A549 (cell line): ENCODE results near the gene RANBP17. TPM values are rescaled to one million over a fixed set of nuclear protein-coding genes. Genes with fewer than 3 reads are reported as not detected.
"Not testable (repeated sequence)": the region's sequence is repeated elsewhere in the genome, so short reads cannot be mapped to it uniquely, and the experiment has no call there.

Experiments used
- ATAC-seq, 2 experiments: fragments of 200-7000 bp in 1 of 2; fragments of >200 bp in 1 of 2; cut with Nextera tagmentation in 1 of 2; cut with Tn5 transposase in 1 of 2; 3 replicates each; pipeline versions ENCODE4 v1.8.0 to v1.9.1; 2018 to 2020; ENCODE audit warnings: mild to moderate bottlenecking in 1 of 2, moderate library complexity in 1 of 2
- CTCF ChIA-PET: fragments of 300-600 bp; sonication (Branson Sonifier 250); formaldehyde crosslinking; extraction: SDS; loops from one replicate; lab custom pipeline; 2021; ENCODE audit warnings: antibody characterized with exemption, inconsistent platforms; lab: Yijun Ruan, JAX
- POLR2A ChIA-PET: fragments of 350-600 bp; formaldehyde crosslinking; extraction: SDS; loops from one replicate; lab custom pipeline; 2021; ENCODE audit warnings: antibody characterized with exemption, inconsistent platforms; lab: Yijun Ruan, JAX
- DNase-seq, 2 experiments: peaks; one replicate each; pipeline versions ENCODE4 v3.0.0 to v3.0.0-alpha.2; 2011 to 2016; ENCODE audit warnings: low read depth in 1 of 2, low spot score in 1 of 2
- FAIRE-seq: peaks from 2 replicates; lab custom pipeline; 2011; peaks lifted over from hg19 to GRCh38; lab: Jason Lieb, UNC
- H3K27ac ChIP-seq, 2 experiments: fragments of >200 bp; sonication (Bioruptor Twin); formaldehyde crosslinking; 3 replicates each; pipeline ENCODE4 v1.5.1; 2016 to 2017
- H3K4me1 ChIP-seq: fragments of >200 bp; sonication (Bioruptor Twin); formaldehyde crosslinking; 3 replicates; pipeline ENCODE4 v1.6.1; 2016
- H3K4me2 ChIP-seq: fragments of >200 bp; sonication (Bioruptor Twin); formaldehyde crosslinking; 3 replicates; pipeline ENCODE4 v1.6.1; 2016
- H3K4me3 ChIP-seq: fragments of >200 bp; sonication (Bioruptor Twin); formaldehyde crosslinking; 3 replicates; pipeline ENCODE4 v1.5.1; 2016
- H3K9me3 ChIP-seq: fragments of >200 bp; sonication (Bioruptor Twin); formaldehyde crosslinking; 3 replicates; pipeline ENCODE4 v1.6.1; 2016
- CBX2 ChIP-seq: fragments of 200-600 bp; sonication (generic); IDR thresholded peaks from 2 replicates; pipeline ENCODE4 v1.6.1; 2016; ENCODE audit warnings: low read depth, mild to moderate bottlenecking, borderline replicate concordance
- CHD4 ChIP-seq: fragments of 200-600 bp; sonication (generic); IDR thresholded peaks from 2 replicates; pipeline ENCODE4 v1.6.1; 2016; ENCODE audit warnings: antibody characterized with exemption, mild to moderate bottlenecking, borderline replicate concordance
- ESRRA ChIP-seq: fragments of 150-350 bp; IDR thresholded peaks from 2 replicates; pipeline ENCODE4 v1.6.1; 2014; ENCODE audit warnings: mild to moderate bottlenecking, low read length, borderline replicate concordance
- FOSB ChIP-seq: fragments of 250-450 bp; sonication (Bioruptor Pico); IDR thresholded peaks from 2 replicates; pipeline ENCODE4 v1.5.0; 2020; ENCODE audit warnings: mild to moderate bottlenecking, moderate library complexity
- HDAC2 ChIP-seq: fragments of 200-600 bp; sonication (generic); IDR thresholded peaks from 2 replicates; pipeline ENCODE4 v1.6.1; 2016
- HEYL ChIP-seq: fragments of 250-450 bp; sonication (Bioruptor Pico); IDR thresholded peaks from 2 replicates; pipeline ENCODE4 v1.8.0; 2021; ENCODE audit warnings: mild to moderate bottlenecking, moderate library complexity
- HOXA7 ChIP-seq: fragments of 250-450 bp; sonication (Bioruptor Pico); IDR thresholded peaks from 2 replicates; pipeline ENCODE4 v1.5.0; 2020; ENCODE audit warnings: mild to moderate bottlenecking, moderate library complexity
- HOXB5 ChIP-seq: fragments of 250-450 bp; sonication (Bioruptor Pico); IDR thresholded peaks from 2 replicates; pipeline ENCODE4 v1.5.0; 2020; ENCODE audit warnings: mild to moderate bottlenecking, moderate library complexity
- JUN ChIP-seq, 2 experiments: fragments of >200 bp; sonication (Bioruptor Twin); formaldehyde crosslinking; IDR thresholded peaks; 2 replicates in 1 of 2; 3 replicates in 1 of 2; pipeline ENCODE4 v1.6.1; 2016 to 2017
- JUNB ChIP-seq: fragments of >200 bp; sonication (Bioruptor Twin); formaldehyde crosslinking; IDR thresholded peaks from 2 replicates; pipeline ENCODE4 v1.6.1; 2016
- MAFK ChIP-seq: fragments of 450-650 bp; IDR thresholded peaks from 2 replicates; pipeline ENCODE4 v1.6.1; 2014; ENCODE audit not compliant: partially characterized antibody
- MAZ ChIP-seq: fragments of 150-350 bp; IDR thresholded peaks from 2 replicates; pipeline ENCODE4 v1.6.1; 2014; ENCODE audit warnings: antibody characterized with exemption, low read depth, low read length, borderline replicate concordance
- POLR2A ChIP-seq: IDR thresholded peaks from 2 replicates; pipeline ENCODE4 v1.6.1; 2012; ENCODE audit warnings: mild to moderate bottlenecking, low read length
- RAD21 ChIP-seq, 2 experiments: fragments of >200 bp in 1 of 2; sonication (Bioruptor Twin) in 1 of 2; formaldehyde crosslinking in 1 of 2; IDR thresholded peaks in 1 of 2; conservative IDR thresholded peaks in 1 of 2; 2 replicates in 1 of 2; 3 replicates in 1 of 2; pipeline ENCODE4 v1.6.1; 2012 to 2018; ENCODE audit warnings: inconsistent platforms in 1 of 2
- RARB ChIP-seq: fragments of 250-450 bp; sonication (Bioruptor Pico); IDR thresholded peaks from 2 replicates; pipeline ENCODE4 v1.8.0; 2021; ENCODE audit warnings: mild to moderate bottlenecking, moderate library complexity
- SMC3 ChIP-seq: fragments of >200 bp; sonication (Bioruptor Twin); formaldehyde crosslinking; IDR thresholded peaks from 3 replicates; pipeline ENCODE4 v1.6.1; 2018; ENCODE audit warnings: inconsistent platforms
- ZC3H11A ChIP-seq: fragments of 450-650 bp; IDR thresholded peaks from 2 replicates; pipeline ENCODE4 v1.6.1; 2014; ENCODE audit warnings: antibody characterized with exemption, mild to moderate bottlenecking
- ZFP36 ChIP-seq: fragments of 450-650 bp; IDR thresholded peaks from 2 replicates; pipeline ENCODE4 v1.6.1; 2014; ENCODE audit warnings: borderline replicate concordance; ENCODE audit not compliant: partially characterized antibody
- ZNF302 ChIP-seq: fragments of 250-450 bp; sonication (Bioruptor Pico); IDR thresholded peaks from 2 replicates; pipeline ENCODE4 v1.9.0; 2021; ENCODE audit warnings: inconsistent platforms, mild to moderate bottlenecking, moderate library complexity
- WGBS: methylation state at CpG from one replicate; pipeline ENCODE4 v1.1.6; 2017; ENCODE audit errors: missing lambda C conversion rate; 5-methylcytosine and 5-hydroxymethylcytosine counted together
- polyA plus RNA-seq, 4 experiments: library from polyadenylated mRNA; depleted of rRNA in 3 of 4; stranded (reverse); fragments of >200 nt; fragmentation: RNase III in 1 of 4; extraction: RNeasy Plus Mini Kit Qiagen cat#74134 plus additional on column Dnase treatment in 1 of 4; gene quantifications; 2 replicates in 3 of 4; 3 replicates in 1 of 4; pipeline ENCODE4 v1.2.3, GENCODE V29; 2011 to 2017
- TF ChIP-seq, protein P1 (sequence below): fragments of >200 bp; sonication (Bioruptor Twin); formaldehyde crosslinking; IDR thresholded peaks from 2 replicates; pipeline ENCODE4 v1.6.1; 2016
- TF ChIP-seq, protein P2 (sequence below): fragments of >200 bp; sonication (Bioruptor Twin); formaldehyde crosslinking; IDR thresholded peaks from 3 replicates; pipeline ENCODE4 v1.5.1; 2016

RANBP17 gene
- polyA plus RNA-seq, 2 of the 4 experiments (the other 2 are of a cell fraction): 3.4 to 9.2 TPM

DNA sequence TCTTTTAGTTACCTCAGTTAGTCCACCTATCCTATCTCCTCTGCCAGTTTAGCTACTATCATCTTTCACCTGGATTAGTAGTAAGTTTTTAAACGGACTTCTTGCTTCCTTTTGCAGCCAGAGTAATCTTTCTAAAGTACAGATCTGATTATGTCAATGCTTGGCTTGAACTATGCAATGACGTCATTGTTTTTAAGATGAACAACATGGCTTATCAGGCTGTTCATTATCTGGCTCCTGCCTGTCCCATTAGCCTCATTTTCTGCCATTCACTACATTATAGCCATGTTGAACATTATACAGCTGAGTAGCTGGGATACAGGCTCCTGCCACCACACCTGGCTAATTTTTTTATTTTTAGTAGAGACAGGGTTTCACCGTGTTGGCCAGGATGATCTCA lies 98.7 kb downstream of the RANBP17 start (continued):
- TF ChIP-seq HDAC2 (no peak), HOXA7 (no peak), FOSB (CRISPR knock-in tag) (no peak)

- 85% methylated on average over 5 of the region's 5 CpGs for WGBS
- POLR2A ChIA-PET: no interaction called here
- FAIRE-seq: no peak
- CTCF ChIA-PET: no interaction called here
- ATAC-seq: no peak
- Histone ChIP-seq H3K4me1 (no peaks in the 10 kb centered on the region), H3K4me2 (no peak overlapping the region), H3K4me3 (no peak overlapping the region), H3K9me3 (no peaks in the 10 kb centered on the region), H3K27ac (no peak overlapping the region)
- no peak for DNase-seq
- no peak for TF ChIP-seq SMC3
- TF ChIP-seq MAZ: no peak
- TF ChIP-seq ESRRA: no peak
- TF ChIP-seq ZNF302 (CRISPR knock-in tag): no peak
- no peak for TF ChIP-seq HEYL (CRISPR knock-in tag)
- no peak for TF ChIP-seq CBX2
- TF ChIP-seq ZFP36: no peak
- no peak for TF ChIP-seq POLR2A
- no peak for TF ChIP-seq MAFK
- TF ChIP-seq JUNB: no peak
- TF ChIP-seq ZC3H11A: no peak
Measured at GRCh38 chr5:170963521-170963920, 101.7 kb downstream of the RANBP17 start.

DNA sequence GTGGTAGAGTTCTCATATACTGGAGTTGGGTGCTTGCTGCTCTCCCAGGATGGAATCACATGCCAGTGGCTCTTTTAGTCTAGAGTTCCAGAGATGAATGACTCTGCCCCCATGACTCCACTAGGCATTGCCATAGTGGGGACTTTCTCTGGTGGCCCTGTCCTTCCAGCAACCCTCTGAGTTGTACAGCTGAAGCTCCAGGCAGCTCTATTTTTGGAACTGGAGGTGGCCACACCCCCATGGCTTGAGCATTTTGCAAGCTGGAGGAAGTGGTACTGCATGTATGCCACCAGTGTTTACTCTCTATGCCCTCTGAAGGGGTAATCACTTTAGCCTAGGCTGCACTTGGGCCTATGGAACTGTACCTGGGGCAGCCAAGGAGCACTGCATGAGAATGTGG lies 112.6 kb downstream of the RANBP17 start:
- Histone ChIP-seq H3K4me3 (no peak overlapping the region), H3K27ac (no peak overlapping the region), H3K4me2 (no peak overlapping the region), H3K4me1 (no peaks in the 10 kb centered on the region), H3K9me3 (peaks cover 3% of the 10 kb centered on the region; the same call in 1 of the 3 replicates)
- ATAC-seq (no peak), DNase-seq (no peak), FAIRE-seq (no peak)
- TF ChIP-seq RARB (CRISPR knock-in tag): no peak
- TF ChIP-seq, protein P1, sequence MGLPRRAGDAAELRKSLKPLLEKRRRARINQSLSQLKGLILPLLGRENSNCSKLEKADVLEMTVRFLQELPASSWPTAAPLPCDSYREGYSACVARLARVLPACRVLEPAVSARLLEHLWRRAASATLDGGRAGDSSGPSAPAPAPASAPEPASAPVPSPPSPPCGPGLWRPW: no peak
- ChIA-PET POLR2A (no interaction called here), CTCF (interaction anchor here (1.4 kb wide), 1 partner anchor 15 kb away, joined by 3 read pairs; no protein-coding TSS in a partner anchor)

DNA sequence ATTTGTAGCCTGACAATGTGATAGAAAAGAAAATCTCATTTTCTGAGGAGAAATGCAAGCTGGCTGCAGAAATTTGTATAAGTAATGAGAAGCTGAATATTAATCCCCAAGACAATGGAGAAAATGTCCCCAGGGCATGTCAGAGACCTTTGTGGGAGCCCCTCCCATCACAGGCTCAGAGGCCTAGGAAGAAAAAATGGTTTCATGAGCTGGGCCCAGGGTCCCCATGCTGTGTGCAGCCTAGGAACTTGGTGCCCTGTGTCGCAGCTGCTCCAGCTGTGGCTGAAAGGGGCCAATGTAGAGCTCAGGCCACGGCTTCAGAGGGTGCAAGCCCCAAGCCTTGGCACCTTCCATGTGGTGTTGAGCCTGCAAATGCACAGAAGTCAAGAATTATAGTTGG lies 118.4 kb downstream of the RANBP17 start:
- CTCF ChIA-PET: not testable (repeated sequence)
- WGBS: 89% methylated on average over 2 of the region's 2 CpGs

DNA sequence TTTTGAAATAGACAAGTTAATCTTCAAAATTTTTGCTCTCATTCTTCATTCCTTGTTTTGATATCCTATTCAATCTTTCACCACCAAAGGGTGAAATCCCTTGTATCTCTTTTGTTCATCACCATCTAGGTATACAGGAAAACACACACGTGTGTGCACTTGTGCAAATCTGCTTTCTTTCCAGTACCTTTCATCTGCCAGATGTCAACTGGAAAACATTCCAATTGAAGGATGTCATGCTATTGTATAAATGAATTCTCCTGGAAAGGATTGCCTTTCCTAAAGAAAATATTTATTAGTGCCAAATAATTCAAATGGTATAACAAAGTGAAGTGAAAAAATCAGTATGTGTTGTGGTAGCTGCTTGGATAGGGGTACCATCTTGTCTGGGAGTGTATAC lies 123.7 kb downstream of the RANBP17 start:
- Histone ChIP-seq H3K9me3 (peaks cover 4% of the 10 kb centered on the region; the same call in 2 of the 3 replicates), H3K4me3 (no peak overlapping the region), H3K4me1 (no peaks in the 10 kb centered on the region), H3K4me2 (no peak overlapping the region), H3K27ac (no peak overlapping the region)
- WGBS: 68% methylated on average over 1 of the region's 1 CpG
- DNase-seq (no peak), FAIRE-seq (no peak), ATAC-seq (no peak)
- TF ChIP-seq JUN (IDR thresholded peaks at IDR 0.05): no peak
- POLR2A ChIA-PET: no interaction called here
- CTCF ChIA-PET: interaction anchor here (1.0 kb wide), 1 partner anchor 31 kb away, joined by 3 read pairs; no protein-coding TSS in a partner anchor

More for the DNA sequence above, 118.4 kb downstream of the RANBP17 start:
- H3K4me3 ChIP-seq, H3K27ac ChIP-seq, FAIRE-seq, ATAC-seq, DNase-seq, H3K4me1 ChIP-seq, H3K4me2 ChIP-seq, POLR2A ChIA-PET: not testable (repeated sequence)
- peaks cover 11% of the 10 kb centered on the region; the same call in 2 of the 3 replicates for H3K9me3 ChIP-seq

DNA sequence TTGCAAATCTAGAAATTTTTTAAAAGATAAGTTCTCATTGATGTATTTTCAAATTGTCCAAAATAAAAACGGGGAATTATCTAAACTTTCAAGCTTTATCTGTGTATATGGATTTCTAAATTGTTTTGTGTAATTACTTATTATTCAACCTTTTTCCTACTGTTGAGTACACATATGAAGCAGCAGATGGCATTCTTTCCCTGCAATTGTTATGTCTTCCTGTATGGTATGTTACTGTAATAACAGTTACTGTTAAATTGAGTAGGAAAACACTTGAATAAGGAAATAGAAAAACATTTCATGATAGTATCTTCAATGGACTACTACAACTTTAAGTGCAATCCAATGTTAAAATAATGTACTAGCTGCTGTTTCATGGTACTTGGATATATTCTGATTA lies 124.8 kb downstream of the RANBP17 start:
- POLR2A ChIA-PET: no interaction called here
- DNase-seq: peak in 1 of 2 experiments; percentile 35
- TF ChIP-seq ZC3H11A: no peak
- no peak for TF ChIP-seq CHD4
- peak; percentile 36 to 43; a peak in 4 of 5 replicates for TF ChIP-seq RAD21 (conservative IDR thresholded peaks at IDR 0.05 in 1 of 2, IDR thresholded peaks at IDR 0.05 in 1 of 2)
- TF ChIP-seq HOXB5: no peak
- TF ChIP-seq, protein P2, sequence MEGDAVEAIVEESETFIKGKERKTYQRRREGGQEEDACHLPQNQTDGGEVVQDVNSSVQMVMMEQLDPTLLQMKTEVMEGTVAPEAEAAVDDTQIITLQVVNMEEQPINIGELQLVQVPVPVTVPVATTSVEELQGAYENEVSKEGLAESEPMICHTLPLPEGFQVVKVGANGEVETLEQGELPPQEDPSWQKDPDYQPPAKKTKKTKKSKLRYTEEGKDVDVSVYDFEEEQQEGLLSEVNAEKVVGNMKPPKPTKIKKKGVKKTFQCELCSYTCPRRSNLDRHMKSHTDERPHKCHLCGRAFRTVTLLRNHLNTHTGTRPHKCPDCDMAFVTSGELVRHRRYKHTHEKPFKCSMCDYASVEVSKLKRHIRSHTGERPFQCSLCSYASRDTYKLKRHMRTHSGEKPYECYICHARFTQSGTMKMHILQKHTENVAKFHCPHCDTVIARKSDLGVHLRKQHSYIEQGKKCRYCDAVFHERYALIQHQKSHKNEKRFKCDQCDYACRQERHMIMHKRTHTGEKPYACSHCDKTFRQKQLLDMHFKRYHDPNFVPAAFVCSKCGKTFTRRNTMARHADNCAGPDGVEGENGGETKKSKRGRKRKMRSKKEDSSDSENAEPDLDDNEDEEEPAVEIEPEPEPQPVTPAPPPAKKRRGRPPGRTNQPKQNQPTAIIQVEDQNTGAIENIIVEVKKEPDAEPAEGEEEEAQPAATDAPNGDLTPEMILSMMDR: peak; percentile 20; the same call in 1 of the 3 replicates
- TF ChIP-seq, all 56 proteins: peak for 2
- Histone ChIP-seq H3K4me3 (no peak overlapping the region), H3K27ac (no peak overlapping the region), H3K4me1 (no peaks in the 10 kb centered on the region), H3K4me2 (no peak overlapping the region), H3K9me3 (no peaks in the 10 kb centered on the region)
- CTCF ChIA-PET: interaction anchor here (0.5 to 1.0 kb wide), 2 partner anchors 30 to 341 kb away, joined by 3 read pairs; no protein-coding TSS in a partner anchor
- ATAC-seq: 0 out of 6 replicates have a peak, but pooled peaks of 1 of the 2 experiments have one; percentile 37
- WGBS: 26% methylated on average over 1 of the region's 1 CpG
- FAIRE-seq: peak; percentile 7
